ENCODE data around the gene CCS.

CCS gene

DNA sequence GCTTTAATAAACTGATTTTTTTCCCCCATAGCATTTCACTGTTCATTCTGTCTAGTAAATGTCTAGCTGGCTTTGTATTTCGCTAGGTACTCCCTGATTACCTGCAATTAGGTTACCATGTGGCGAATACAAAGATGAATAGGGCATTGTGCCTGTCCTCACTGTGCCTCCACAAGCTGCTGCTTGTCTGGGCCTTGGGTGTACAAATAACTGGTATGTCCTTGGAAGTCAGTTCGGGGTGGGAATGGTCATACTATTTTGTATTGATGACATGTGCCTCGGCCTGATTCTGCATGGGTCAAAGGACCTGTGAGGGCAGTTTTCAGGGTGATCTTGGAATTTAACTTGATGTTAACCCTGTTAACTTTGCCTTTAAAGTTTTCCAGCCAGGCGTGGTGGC is 56.9 kb downstream of the CCS start:
- no peak overlapping the region for H3K4me3 ChIP-seq (ENCODE audit: low read length)
- no peak for DNase-seq (ENCODE audit: low read depth)
- no peak for TF ChIP-seq CTCF (conservative IDR thresholded peaks at IDR 0.05; ENCODE audit: low read length)

- TF ChIP-seq CTCF (conservative IDR thresholded peaks at IDR 0.05; ENCODE audit: low read length): no peak
- DNase-seq (ENCODE audit: low read depth): peak; percentile 12
- H3K4me3 ChIP-seq (ENCODE audit: low read length): no peak overlapping the region
Measured at GRCh38 chr11:66651016-66651415, 58.0 kb downstream of the CCS start.

GRCh38 chr11:66652651-66653050 is 59.7 kb downstream of the CCS start:
- TF ChIP-seq CTCF (conservative IDR thresholded peaks at IDR 0.05; ENCODE audit: low read length): no peak
- DNase-seq (ENCODE audit: low read depth): no peak

DNA sequence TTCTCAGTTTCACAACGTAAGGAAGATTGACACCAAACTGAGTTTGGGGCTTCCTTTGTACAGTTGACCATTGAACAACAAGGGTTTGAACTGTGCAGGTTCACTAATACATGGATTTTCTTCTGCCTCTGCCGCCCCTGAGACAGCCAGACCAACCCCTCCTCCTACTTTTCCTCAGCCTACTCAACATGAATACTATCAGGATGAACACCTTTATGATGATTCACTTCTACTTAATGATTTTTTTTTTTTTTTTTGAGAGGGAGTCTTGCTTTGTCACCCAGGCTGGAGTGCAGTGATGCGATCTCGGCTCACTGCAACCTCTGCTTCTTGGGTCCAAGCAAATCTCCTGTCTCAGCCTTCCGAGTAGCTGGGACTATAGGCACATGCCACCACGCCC is 60.1 kb downstream of the CCS start:
- TF ChIP-seq CTCF (conservative IDR thresholded peaks at IDR 0.05; ENCODE audit: low read length): no peak
- DNase-seq (ENCODE audit: low read depth): no peak

More at GRCh38 chr11:66652651-66653050, 59.7 kb downstream of the CCS start:
- no peak overlapping the region for H3K4me3 ChIP-seq (ENCODE audit: low read length)

More for the DNA sequence above, 60.1 kb downstream of the CCS start:
- H3K4me3 ChIP-seq (ENCODE audit: low read length): no peak overlapping the region

Measured in AG10803 (cell line).